NCI-H2171 treated with DMSO at 0.1 percent for 48 hours (cell line): Measurements from ENCODE around the gene CLDN7.
"Not testable (repeated sequence)": the region's sequence is repeated elsewhere in the genome, so short reads cannot be mapped to it uniquely, and the experiment has no call there.

Source experiments
- DNase-seq: peaks from one replicate; lab custom pipeline; 2025; lab: John Stamatoyannopoulos, UW

Gene CLDN7

DNA sequence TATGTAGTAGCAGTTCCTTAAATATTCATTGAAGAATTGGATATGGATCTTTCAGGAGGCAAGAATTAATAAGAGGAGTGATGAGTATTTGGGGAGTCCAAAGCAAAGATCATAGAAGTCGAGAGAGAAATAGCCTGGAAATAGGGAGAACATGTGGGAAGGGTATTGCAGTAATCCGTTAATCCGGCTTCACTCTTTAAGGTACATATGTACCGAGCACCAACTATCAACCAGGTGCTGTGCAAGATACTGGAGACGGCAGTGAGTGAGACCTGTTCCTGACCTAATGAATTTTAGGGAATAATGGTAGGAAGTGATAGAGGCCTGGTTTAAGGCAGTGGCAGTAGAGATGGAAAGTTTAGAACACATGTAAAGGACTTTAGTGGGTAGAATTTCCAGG is 9.2 kb downstream of the CLDN7 start:
- no peak for DNase-seq

DNA sequence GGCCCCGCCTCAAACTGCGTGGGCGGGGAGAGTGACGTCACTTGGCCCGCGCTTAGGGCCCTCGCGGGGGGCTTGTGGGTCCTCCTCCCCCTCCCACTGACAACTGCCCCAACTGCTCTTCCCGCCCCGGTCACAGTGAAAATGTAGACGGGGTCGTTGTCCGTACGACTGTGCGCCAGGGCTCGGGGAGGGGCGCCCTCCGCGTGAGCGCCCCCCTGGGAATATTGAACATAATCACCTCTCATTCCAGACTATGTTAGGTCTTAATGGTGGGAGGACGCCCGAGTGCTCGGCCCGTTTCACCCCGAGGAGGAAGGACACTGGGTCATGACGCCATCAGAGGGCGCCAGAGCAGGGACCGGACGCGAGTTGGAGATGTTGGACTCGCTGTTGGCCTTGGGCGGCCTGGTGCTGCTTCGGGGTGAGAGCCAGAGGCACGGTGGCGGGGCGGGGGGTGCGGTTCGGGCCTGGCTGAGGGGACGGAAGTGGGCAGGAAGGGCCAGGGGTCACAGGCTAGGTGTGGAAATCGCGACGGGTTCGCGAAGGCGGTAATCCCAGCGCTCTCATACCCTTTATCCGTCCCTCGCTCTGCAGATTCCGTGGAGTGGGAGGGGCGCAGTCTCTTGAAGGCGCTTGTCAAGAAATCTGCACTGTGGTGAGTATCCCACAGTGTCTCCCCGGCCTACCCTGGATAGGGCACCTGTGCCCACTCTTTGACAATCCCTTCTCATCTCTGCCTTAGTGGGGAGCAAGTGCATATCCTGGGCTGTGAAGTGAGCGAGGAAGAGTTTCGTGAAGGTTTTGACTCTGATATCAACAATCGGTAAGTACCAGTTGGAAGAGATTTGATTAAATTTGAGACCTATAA is 9.9 kb downstream of the CLDN7 start, which contains the start of gene ELP5:
ELP5 (plus strand) TSS at position 40 of the 868 bp plus-strand sequence; CDS start at position 376, 336 bp downstream.
- DNase-seq: peak; percentile 93

DNA sequence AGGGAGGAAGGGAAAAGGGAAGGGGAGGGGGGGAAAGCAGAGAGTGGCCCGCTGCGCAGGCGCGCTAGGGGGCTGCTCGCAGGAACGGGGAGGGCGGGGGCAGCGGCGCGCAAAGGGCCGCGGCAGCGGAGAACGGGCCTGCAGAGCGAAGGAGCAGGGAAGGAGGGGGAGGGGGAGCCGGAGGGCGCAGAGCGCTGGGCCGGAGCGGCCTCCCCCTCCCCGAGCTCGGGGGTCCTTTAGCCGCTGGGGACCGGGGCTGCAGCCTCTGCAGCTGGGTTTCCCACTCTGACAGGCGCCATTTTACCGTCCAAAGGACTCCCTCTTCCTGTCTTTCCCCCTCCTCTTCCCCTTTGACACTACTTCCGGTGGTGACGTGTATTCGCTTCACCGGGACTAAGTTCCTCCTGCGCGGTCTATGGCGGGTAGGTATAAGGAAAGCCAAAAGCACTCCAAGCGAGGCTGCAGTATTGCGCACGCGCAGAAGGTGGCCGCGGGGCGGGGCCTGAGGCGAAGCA is 10.6 kb downstream of the CLDN7 start, which contains the start of gene CTDNEP1:
CTDNEP1 (minus strand) TSS at position 74 of the 515 bp plus-strand sequence. CDS start 438 bp downstream, outside the sequence.
- DNase-seq: peak; percentile 99

DNA sequence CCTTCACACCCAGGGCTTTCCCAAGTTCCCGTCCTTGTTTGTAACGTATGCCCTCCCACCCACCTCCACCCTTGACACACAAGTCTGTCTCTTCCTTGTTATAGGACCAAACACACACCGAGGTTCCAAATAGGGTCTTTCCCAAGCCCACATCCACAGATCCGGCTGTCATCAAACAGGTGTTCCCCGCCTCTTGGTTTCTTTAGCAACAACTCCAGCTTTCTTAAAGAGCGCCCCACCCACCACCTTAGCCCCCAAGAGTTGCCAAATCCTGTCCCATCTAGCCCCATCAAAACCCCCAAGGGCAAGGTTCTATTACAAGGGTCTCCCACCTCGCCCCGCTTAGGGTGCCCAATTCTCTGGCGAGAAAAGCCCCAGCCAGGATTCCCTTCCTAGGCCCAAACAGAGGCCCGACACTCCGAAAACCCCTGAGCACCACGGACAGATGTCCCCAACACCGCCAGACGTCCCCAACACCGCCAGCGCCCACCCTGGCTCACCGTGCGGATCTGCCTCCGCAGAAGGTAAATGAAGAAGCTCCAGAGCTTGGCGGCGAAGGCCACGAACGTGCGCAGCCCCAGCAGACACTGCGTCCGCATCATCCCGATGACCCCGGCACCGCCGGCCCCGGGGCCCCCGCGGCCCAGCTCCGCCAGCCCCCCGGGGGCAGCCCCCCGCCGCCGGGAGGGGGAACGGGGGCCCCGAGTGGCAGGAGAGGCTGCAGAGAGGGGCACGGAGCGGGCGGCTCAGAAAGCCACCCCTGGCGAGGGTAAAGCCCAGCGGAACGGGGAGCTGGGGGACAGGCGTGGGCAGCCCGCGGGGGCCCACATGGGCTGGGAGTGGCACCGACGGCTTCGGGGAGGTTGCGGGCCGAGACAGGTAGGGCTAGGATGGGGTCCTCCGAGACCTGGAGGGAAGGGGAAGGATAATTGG is 11.3 kb downstream of the CLDN7 start:
- DNase-seq: peak; percentile 8

DNA sequence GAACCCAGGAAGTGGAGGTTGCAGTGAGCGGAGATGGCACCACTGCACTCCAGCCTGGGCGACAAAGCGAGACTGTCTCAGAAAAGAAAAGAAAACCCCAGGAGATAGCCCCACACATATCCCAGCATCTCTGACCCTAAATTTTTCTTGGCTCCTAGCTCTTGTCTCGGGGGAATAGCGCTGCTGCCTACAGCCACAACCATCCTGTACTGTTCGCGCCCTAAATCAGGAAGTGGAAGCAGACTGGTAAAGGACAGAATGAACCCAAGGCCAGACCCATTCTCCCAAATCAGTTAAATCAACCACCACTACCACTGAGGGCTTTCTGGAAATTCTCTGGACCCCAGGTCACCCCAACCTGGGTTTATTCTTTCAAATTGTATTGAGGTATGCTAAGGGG is 12.4 kb downstream of the CLDN7 start:
- DNase-seq: no peak

DNA sequence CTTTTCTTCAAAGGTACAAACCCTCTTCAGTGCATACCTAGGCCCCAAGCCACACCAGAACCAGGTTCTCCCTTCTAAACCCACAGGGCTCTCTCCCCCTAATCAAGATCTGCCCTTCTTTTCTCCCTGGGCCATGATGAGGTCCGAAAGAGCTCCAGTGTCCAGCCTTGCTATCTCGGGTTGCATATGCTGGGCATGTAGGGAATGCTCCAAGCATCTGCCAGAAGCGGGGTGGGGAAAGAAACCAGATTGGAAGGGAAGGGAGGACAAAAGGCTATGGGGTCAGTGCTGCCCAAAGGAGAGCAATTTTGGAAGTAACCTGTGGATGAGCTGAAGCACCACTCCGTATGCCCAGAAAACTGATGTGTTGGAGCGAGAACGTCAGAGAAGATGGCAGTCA is 13.1 kb downstream of the CLDN7 start:
- DNase-seq: no peak

DNA sequence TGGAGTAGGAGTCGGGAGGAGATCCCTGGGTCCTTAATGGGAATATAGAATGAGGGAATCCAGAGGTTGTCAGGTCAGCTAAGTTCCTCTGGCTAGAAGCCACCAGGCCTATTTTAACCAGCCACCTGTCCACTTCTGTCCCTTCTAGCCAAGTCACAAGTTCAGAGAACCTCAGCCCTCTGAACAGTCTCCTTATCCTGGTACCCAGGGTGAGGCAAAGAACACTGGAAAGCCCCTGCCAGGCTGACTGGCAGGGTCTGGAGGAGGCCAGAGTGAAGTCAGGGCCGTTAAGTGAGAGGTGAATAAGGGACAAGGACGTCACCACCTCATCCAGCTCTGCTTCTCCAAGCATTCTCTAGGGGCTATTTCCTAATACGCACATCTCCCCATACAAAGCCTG is 13.5 kb downstream of the CLDN7 start:
- no peak for DNase-seq

DNA sequence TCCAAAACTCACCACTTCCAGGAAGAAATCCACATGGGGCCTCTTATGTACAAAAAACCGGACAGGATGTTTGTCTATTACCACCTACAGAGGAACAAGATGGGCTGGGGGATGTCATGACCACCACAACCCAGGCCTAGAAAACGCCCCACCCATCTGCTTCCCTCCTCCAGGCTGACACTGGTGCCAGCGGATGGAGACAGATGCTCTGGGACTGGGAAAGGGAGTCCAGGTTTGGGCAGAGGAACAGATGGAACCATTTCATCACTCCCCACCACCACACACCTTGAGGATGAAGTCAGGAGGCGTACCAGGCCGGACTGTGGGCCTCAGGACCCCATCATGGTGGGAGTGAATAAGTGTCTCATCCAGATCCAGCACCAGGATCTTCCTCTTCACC is 15.5 kb downstream of the CLDN7 start:
- no peak for DNase-seq

DNA sequence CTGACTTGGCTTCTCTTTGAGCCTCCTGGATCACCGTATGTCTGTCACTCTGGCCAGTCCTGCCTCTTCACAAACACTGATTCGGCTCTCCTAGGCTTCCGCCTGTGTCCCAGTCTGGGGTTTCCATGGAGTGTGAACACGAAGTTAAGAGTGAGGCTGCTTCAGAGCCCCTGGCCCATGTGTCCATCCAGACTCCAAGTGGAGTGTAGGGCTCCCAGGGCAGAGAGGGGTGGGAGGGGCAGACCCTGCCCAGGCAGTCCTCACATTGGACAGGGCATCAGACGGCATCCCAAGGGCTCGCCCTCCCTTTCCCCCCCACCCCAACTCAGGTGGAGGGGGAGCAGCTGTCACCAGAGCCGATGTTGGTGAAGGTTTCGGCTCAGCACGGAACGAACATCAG is 18.4 kb downstream of the CLDN7 start:
- not testable (repeated sequence) for DNase-seq

DNA sequence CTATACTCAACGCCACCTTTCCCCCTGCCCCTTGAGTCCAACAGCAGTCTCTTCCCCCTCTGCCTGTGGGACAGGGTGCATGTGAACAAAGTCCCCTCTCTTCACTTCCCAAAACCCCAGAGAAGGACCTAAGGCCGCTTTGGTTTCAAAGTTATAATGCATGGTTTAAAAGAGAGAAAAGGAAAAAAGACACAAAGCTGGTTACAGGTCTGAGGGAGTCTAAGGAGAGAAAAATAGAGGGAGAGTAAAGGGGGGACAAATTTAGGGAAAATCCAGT is 18.9 kb downstream of the CLDN7 start:
- no peak for DNase-seq

DNA sequence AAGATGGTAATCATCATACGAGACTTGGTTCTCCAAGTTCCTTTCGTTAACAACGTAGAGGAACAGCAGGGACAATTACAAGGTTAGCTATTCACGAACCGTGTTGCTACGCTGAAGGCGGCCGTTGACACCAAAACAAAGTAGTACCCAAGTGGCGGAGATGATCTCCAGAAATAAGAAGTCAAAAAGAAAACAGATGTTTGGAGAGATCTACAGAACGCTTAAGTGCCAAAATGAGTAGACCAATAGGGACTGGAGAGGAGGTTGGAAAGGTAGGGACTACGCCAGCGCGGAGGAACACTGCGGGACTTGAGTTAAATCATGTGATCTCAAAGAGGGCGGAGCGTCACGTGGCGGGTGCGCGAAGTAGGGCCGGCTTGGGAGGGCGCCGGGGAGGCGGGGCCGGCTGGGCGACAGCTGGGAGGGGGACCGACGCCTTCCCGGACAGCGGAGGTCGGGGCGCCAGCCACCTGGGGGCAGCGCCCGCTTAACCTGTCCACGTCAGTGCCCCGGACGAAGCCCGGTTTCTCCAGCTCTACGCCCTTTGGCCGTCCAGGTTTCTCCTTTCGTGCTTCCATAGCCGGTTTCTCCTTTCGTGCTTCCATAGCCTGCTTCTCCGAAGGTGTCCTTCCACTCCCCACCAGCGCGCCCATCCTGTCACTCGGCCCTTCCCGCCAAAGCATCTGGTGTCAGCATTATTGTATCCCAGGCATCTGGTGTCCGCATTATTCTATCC is 19.4 kb downstream of the CLDN7 start:
- DNase-seq: peak; percentile 96

DNA sequence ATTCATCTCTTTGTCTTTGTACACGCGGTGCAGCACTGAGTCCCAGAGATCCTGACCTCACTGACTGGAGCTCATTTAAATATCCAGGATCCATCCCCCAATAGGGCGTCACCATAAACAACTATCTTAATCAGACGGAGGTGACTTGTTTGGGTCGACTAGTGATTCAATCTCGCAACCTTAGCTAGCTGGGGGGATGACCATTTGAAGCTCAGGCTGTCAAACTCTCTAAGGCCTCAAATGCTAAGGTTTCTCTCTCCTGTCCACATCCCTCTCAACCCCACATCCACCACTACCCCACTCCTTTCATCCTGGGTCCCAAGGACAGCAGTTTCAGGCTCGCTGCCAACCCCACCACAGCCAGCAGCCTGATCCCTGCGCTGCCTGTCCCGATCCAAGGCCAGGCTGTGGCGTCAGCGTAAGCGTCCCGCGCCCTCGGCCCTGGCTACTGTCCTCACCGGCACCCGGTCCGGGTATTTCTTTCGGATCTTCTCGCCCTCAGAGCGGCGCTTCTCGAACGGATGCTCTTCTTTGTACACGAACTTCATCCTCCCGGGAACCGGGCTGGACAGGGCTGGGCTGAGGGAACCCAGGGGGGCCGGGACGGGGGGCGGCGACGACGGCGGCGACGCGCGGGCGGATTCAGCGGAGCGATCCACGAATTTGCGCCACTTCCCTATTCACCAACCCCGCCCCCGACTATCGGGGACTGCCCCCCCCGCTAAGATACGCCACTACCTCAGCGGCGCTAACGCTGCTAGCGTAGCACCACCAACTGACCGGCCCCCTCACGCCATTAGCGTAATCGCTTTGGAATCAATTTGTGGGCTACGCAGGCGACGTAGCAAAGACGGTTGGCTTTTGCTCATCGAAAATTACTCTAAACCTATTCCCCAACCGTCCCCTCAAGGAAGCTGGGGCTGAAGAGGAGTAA is 20.2 kb downstream of the CLDN7 start, which contains the start of gene GABARAP:
GABARAP (minus strand) TSS at position 667 of the 934 bp plus-strand sequence; CDS start at position 548, 119 bp downstream.
- DNase-seq: peak; percentile 83

DNA sequence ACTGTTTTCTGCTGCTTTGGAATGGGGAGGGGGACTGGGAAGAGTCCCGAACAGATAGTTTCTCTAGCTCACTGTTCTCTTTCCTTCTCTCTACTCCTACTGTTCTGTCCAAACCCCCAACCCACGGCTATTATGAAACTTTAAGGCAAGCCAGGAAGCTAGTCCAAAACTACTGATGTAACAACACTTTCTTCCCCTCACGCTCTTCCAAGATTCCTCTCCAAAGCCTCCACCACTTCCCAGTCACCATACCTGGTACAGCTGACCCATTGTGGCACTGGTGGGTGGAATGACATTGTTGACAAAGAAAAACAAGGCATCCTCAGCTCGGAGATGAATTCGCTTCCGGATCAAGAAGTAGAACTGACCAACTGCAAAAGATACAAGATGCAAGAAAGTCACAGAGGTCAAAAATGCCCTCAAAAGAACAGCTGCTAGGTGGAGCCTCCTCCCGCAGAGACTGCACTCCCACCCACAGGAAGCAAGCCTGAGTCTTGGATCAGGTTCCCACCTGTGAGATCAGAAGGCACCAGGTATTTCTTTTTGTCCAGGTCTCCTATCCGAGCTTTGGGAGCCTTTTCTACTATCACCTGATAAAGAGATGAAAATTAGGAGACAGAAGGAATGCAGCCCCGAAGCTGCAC is 21.1 kb downstream of the CLDN7 start:
- no peak for DNase-seq

DNA sequence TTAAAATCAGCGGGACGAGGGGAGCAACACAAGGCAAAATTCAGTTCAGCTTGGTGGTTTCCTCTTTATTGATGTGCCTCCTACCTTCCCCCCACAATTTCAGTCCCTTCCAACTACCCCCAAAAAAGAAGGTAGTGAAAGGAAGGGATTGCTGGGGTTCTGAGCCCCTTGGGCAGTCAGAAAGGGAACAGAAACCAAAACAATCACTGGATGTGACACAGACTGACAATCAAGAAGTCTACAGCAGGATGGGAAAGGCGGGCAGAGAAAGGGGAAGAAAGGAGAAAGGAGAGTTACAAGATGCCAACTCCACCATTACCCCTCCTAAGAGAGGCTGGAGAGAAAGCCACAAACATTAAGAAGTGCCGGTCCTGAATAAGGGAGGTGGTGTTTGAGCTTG is 21.9 kb downstream of the CLDN7 start:
- no peak for DNase-seq

DNA sequence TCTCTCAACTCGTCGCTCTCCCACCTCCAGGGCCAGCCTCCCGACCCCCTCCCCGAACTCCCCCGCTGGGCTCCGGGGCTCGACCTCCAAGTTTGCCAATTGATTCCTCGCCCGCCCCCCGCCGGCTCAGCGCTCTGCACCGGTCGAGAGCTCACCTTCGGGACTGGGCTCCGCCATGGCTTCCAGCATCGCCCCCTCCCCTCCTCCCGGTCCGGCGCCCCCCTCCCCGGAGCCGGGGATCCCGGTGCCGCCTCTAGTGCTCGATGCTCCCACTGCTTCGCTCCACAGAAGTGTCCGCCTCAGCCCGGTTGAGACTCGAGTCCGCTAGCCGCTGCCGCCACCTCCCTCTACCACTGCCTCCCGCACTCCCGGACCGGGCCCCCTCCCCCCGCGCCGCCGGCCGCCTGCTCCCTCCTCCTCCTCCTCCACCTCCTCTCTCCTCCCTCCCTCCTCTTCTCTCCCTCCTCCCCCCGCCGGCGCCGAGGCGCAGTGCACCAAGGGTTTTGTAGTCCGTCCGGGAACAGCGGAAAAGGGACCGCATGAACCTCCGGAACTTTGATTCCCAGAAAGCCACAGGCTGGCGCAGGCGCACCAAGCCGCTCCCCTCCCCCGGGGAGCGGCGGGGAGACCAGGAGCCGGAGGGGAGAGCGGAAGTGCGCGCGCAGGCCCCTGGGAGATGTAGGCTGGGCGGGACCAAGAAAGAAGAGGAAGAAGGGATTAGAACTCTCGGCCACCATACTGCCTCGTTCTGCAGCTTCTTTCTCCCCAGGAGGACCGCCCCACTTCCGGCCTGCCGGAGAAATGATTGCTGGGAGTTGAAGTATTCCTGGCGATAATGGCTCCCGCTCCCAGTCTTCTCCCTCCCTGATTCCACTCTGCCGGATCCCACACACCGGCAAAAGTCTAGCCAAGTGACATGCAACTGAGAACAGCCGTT is 22.9 kb downstream of the CLDN7 start, which contains the start of gene PHF23:
PHF23 (minus strand) TSS at position 367 of the 937 bp plus-strand sequence; CDS start at position 189, 178 bp downstream.
- DNase-seq: peak; percentile 99

DNA sequence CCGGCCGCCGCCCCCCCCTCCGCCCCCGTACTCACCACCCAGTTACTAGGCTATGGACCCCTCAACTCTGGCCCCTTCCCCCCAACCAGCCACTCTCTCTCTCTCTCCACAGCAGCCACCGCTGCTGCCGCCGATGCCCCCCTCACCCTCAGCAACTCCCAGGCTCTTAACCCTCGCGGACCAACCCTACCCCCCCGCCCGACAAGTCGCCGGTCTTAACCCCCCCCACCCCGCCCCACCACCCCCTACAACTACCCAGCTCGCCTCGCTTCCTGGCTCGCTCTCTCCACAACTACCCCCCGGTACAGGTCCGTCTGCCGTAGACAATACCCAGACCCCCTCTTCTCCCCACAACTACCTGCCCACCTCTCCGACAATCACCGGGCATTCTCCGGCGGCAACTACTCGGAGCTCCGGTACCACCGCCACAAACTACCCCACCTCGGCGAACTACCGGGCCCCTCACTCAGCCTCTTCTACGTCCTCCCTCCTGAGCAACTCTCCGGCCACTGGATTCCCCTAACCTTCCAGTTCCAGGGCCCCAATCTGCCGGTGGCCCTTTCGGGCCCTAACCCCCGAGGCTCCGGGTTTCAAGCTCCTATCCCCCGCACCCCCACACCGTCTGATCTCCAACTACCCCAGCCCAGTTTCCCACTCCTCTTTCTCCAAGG is 23.7 kb downstream of the CLDN7 start:
- DNase-seq: no peak

DNA sequence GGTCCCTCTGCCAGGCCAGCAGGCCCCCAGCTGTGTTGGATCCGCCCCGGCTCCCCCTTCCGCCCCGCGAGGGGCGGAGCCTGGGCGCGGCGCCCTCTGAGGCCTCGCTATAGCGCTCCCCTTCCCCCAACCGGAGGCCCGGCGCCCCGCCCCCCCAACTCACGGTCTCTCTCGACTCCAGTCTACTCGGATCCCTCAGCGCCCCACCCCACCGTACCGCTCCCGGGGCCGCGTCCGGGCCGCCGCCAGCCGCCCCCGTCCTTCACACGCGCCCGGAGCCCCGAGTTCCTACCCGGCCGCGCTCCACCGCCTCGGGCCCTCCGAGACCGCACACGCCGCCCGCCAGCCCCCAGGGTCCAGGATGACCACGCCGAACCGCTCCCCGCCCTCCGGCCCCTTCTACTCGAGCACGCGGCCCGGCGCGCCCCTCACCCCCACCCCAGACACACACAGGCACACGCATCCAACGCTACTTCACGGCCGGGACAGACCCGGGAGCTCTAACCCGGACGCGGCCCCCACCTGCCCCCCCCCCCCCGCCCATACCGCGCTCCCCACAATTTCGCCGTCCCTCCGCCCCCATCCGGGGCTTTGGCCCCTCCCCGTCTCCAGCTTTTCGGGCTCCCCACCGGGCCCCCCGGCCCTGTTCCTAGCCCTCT is 24.4 kb downstream of the CLDN7 start:
- DNase-seq: peak; percentile 40

DNA sequence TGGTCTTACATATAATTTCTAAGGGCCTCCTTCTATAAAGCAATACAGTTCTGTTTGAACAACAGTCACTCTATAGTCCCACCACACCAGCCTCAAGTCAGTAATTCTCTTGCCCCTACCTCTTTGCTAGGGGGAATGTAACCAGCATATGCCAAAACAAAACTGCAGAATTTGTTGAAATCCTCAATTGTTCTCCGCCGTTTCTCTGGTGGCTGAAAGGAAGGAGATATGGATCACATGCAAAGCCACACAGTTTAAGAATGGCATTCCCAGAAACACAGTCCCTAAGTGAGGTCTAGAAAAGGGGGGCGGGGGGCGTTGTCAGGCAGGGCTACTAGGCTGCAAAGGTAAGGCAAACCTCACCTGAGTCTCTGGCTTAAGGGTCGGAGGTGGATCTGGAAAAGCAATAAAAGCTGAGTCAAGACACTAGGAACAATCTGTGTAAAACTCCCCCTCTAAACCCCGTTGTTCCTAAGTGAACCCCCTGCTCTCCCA is 25.0 kb downstream of the CLDN7 start:
- DNase-seq: no peak
